ENCODE results near the gene TOMM20L.
A peak's percentile ranks its signal among the peaks of the same experiment; 100 is the strongest.

TOMM20L gene

DNA sequence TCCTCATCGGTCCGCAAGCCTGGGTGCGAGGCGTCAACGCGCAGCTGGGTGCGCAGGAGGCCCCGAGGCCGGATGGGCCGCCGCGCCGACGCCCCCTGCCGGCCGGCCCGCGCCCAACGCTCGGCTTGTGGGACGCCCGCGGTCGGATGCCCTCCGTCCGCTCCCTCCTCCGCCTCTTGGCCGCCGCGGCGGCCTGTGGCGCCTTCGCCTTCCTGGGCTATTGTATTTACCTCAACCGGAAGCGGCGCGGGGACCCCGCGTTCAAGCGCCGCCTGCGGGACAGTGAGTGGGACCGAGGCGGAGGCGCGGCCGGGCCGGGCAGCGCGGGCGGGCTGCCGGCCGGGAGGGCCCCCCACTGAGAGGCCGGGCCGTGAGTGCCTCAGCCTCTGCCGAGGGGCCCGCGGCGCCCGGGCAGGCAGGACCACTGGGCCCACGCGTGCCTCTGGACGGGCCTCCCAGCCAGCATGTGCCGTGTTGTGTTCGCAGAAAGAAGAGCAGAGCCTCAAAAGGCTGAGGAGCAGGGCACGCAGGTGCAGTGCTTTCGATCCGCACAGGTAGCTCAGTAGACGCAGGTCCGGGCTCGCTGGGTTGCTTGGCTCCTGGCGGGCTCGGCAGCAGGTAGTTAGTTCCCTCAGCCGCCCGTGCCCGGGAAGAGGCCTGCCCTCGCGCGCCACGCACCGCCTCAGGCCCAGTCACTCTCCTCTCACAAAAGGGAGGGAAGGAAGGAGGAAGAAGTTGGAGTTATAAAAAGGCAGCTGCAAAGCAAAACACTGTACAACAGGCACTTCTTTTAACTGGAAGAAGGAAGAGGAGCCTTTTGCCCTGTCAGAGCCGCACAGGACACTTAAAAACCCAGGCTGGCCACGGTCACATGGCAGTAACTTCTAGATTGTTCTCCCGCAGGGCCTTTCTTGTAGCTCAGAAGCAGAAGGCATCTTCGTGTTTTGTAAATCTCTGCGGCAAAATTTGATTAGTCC is at the start of gene TOMM20L:
TSS of gene TOMM20L (plus strand) at position 119 of the 977 bp plus-strand sequence. CDS start at position 147, 28 bp downstream.
- peak within 1 kb of the TSS; percentile 74 for H3K4me2 ChIP-seq (ENCODE audit: low read length)

DNA sequence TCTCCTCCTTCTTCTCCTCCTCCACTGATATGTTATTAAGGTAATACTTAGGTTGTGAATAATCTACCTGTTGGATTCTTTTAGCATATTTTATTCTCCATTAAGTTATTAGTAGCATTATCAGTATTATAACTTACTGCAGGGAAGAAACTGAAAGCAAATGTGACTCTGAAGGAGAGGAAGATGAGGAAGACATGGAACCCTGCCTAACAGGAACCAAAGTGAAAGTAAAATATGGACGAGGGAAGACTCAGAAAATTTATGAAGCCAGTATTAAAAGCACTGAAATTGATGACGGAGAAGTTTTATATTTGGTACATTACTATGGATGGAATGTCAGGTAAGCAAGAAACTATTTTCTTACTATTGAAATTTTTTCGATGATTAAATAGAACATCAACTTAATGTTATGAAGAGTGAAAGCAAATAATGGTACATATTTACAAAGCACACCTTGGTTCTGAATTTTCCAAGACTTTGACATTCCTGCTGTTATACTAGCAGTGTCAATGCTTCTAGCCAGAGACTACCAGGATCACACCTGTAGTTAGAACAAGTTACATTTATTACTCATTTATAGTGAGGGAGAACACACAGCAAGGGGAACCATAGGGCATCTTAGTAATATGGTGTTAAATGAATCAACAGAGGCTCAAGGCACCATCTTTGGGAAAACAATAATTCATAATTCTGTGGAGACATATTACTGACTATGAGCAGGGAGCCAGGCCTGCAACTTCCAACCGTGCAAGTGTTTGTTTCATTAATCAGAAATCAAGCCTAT is 42.0 kb upstream of the TOMM20L start:
- Histone ChIP-seq H3K9ac (ENCODE audit: low read length) (no peak overlapping the region), H3K4me2 (ENCODE audit: low read length) (no peak overlapping the region), H4K20me1 (ENCODE audit: insufficient read depth, low read length) (no peaks in the 10 kb centered on the region), H3K27ac (ENCODE audit: low read depth, low read length, poor library complexity, severe bottlenecking) (no peak overlapping the region), H3F3A (ENCODE audit: insufficient read depth, low read length) (no peaks in the 10 kb centered on the region), H3K27me3 (ENCODE audit: insufficient read depth, low read length) (no peaks in the 10 kb centered on the region), H3K9me2 (ENCODE audit: low read depth, low read length) (no peaks in the 10 kb centered on the region), H3K9me3 (ENCODE audit: low read length) (no peaks in the 10 kb centered on the region), H3K4me3 (ENCODE audit: low read depth, low read length, poor library complexity, severe bottlenecking) (no peak overlapping the region), H3K4me1 (ENCODE audit: insufficient read depth, low read length, severe bottlenecking) (no peaks in the 10 kb centered on the region), H2AFZ (ENCODE audit: low read length) (no peak overlapping the region), H3K79me2 (ENCODE audit: insufficient read depth, low read length) (no peaks in the 10 kb centered on the region), H3K36me3 (ENCODE audit: insufficient read depth, low read length) (peaks cover 63% of the 10 kb centered on the region)
- TF ChIP-seq, protein P1, sequence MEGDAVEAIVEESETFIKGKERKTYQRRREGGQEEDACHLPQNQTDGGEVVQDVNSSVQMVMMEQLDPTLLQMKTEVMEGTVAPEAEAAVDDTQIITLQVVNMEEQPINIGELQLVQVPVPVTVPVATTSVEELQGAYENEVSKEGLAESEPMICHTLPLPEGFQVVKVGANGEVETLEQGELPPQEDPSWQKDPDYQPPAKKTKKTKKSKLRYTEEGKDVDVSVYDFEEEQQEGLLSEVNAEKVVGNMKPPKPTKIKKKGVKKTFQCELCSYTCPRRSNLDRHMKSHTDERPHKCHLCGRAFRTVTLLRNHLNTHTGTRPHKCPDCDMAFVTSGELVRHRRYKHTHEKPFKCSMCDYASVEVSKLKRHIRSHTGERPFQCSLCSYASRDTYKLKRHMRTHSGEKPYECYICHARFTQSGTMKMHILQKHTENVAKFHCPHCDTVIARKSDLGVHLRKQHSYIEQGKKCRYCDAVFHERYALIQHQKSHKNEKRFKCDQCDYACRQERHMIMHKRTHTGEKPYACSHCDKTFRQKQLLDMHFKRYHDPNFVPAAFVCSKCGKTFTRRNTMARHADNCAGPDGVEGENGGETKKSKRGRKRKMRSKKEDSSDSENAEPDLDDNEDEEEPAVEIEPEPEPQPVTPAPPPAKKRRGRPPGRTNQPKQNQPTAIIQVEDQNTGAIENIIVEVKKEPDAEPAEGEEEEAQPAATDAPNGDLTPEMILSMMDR (IDR thresholded peaks at IDR 0.05; ENCODE audit: low read length): no peak
- TF ChIP-seq EZH2 (IDR thresholded peaks at IDR 0.05; ENCODE audit: borderline replicate concordance, low read length): no peak

More for the DNA sequence above, at the start of gene TOMM20L:
- no peaks in the 10 kb centered on the region for H3K9me2 ChIP-seq (ENCODE audit: low read depth, low read length)
- H3K4me1 ChIP-seq (ENCODE audit: insufficient read depth, low read length, severe bottlenecking): peaks cover 28% of the 10 kb centered on the region
- H3K27me3 ChIP-seq (ENCODE audit: insufficient read depth, low read length): no peaks in the 10 kb centered on the region
- no peaks in the 10 kb centered on the region for H3K9me3 ChIP-seq (ENCODE audit: low read length)
- no peaks in the 10 kb centered on the region for H3K79me2 ChIP-seq (ENCODE audit: insufficient read depth, low read length)
- peak within 1 kb of the TSS; percentile 62 for H3K4me3 ChIP-seq (ENCODE audit: low read depth, low read length, poor library complexity, severe bottlenecking)
- TF ChIP-seq EZH2 (IDR thresholded peaks at IDR 0.05; ENCODE audit: borderline replicate concordance, low read length): no peak
- TF ChIP-seq, protein P1 (IDR thresholded peaks at IDR 0.05; ENCODE audit: low read length): peak; percentile 82
- H4K20me1 ChIP-seq (ENCODE audit: insufficient read depth, low read length): no peaks in the 10 kb centered on the region
- peak within 1 kb of the TSS; percentile 94; the same call in 1 of the 2 replicates for H2AFZ ChIP-seq (ENCODE audit: low read length)
- no peaks in the 10 kb centered on the region for H3K36me3 ChIP-seq (ENCODE audit: insufficient read depth, low read length)
- H3F3A ChIP-seq (ENCODE audit: insufficient read depth, low read length): no peaks in the 10 kb centered on the region
- peak within 1 kb of the TSS; percentile 75 for H3K9ac ChIP-seq (ENCODE audit: low read length)
- H3K27ac ChIP-seq (ENCODE audit: low read depth, low read length, poor library complexity, severe bottlenecking): peak within 1 kb of the TSS; percentile 34

DNA sequence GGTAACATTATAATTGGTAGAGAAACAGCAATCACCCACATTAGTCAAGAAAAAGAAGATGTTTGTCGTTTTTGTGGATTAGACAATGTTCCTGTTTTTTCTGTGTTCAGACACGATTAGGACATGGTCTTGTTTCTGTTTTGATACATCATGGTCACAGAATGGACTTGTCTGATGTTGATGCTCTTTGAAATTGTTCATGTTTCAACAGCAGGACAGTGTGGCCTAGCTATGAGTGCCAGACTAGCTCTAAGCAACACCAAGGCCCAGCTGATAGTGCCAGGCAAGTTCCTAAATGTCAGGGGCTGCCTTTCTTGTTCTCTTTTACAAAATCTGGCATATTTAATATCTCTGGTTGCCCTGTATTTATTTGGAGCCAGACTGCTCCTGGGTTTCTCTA is 40.9 kb upstream of the TOMM20L start:
- Histone ChIP-seq H3K4me2 (ENCODE audit: low read length) (no peak overlapping the region), H3K27ac (ENCODE audit: low read depth, low read length, poor library complexity, severe bottlenecking) (no peak overlapping the region), H3K9ac (ENCODE audit: low read length) (no peak overlapping the region), H4K20me1 (ENCODE audit: insufficient read depth, low read length) (no peaks in the 10 kb centered on the region), H2AFZ (ENCODE audit: low read length) (no peak overlapping the region), H3K9me3 (ENCODE audit: low read length) (no peaks in the 10 kb centered on the region), H3K4me3 (ENCODE audit: low read depth, low read length, poor library complexity, severe bottlenecking) (no peak overlapping the region), H3K27me3 (ENCODE audit: insufficient read depth, low read length) (no peaks in the 10 kb centered on the region), H3K4me1 (ENCODE audit: insufficient read depth, low read length, severe bottlenecking) (no peaks in the 10 kb centered on the region), H3K79me2 (ENCODE audit: insufficient read depth, low read length) (no peaks in the 10 kb centered on the region), H3K9me2 (ENCODE audit: low read depth, low read length) (no peaks in the 10 kb centered on the region), H3K36me3 (ENCODE audit: insufficient read depth, low read length) (peaks cover 61% of the 10 kb centered on the region), H3F3A (ENCODE audit: insufficient read depth, low read length) (no peaks in the 10 kb centered on the region)
- TF ChIP-seq, protein P1 (IDR thresholded peaks at IDR 0.05; ENCODE audit: low read length): no peak
- TF ChIP-seq EZH2 (IDR thresholded peaks at IDR 0.05; ENCODE audit: borderline replicate concordance, low read length): no peak

Data from OCI-LY1 (cell line).